Measurements from ENCODE around the gene ANKFN1.

Gene ANKFN1

DNA sequence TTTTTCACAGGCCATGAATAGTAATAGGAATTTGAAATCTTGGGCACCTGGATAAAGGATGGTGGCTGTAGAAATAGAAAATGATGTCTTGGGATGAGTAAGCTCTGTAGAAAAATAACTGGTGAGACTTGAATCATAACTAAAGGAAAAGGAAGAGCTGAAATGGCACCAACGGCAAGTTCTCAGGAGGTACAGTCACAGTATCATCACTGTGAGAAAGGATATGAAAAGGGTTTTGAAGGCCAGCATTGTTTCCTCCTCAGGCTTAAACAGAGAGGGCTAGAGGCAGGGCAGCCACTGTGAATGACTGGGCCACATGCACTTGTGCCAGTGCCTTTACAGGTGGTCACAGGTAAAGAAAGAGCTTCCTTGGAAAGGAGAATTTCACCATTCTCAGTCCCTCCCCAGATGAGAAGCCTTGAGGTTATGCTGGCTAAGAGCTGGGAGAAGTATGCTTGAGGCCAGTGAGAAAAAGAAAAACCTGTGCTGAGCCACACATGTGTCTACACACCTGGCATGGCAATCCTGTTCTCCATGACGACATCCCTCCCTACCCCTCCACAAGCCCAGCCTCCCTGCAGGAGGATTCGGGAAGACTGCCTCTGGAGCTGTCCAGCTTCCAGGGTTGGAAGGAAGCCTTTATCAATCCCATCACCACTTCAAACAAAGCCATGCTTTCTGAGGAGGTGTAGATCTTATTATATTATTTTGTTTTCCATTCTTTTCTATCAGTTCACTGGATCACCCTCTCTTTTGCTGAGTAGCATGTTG is 3.8 kb upstream of the ANKFN1 start:
- DNase-seq: no peak

DNA sequence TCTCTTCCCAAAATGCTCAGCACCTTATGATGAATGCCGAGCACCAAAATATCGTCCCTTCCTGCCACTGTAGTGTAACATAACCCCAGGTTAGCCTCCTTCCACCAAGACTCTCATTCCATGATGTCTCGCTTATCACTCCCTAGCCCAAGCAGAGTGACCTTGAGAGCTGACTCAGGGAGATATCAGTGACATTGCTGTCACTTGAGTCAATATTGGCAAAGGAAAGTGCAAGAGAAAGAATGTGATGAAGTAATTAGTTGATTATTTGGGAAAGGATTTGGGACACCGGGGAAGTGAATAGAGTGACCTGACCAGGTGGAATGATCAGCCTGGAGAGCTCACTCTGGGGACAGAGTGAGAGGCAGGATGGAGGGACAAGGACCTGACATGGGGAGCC is 2.6 kb upstream of the ANKFN1 start:
- DNase-seq: no peak

DNA sequence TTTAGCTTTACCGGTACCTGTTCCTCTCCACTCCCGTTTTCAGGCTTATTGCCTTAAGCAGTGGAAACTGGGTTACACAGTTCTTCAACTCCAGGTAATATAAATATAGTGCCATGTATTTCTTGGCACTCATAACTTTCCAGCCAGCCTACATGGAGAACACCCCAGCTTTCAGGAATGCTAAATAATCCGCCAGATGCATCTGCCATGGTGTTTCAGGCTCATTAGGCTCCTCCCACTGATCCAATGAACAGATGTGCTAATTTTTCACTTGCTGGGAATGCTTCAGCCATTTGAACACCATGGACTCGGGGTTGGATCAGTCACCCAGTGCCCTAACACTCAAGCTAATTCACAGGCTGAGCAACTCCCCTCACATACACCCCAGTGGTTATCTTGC is 4.6 kb downstream of the ANKFN1 start:
- no peak for DNase-seq

DNA sequence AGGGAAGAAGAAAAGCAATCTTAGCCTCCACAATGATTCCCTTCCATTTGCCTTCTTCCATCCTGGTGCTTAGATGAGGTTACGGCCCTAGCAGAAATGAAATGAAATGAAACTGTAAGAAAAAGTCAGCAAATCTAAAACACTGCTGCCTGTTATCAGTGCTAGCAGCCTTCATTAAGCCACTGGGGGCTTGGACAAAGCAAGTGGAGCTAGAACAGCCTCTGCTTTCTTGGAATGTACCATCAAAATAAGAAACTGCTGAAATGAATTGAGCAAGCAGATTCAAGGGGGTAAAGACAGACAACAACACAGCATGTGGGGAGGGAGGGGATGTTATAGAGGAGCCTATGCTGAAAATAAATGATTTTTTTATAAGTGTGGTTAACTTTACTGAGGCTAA is 5.1 kb downstream of the ANKFN1 start:
- no peak for DNase-seq

DNA sequence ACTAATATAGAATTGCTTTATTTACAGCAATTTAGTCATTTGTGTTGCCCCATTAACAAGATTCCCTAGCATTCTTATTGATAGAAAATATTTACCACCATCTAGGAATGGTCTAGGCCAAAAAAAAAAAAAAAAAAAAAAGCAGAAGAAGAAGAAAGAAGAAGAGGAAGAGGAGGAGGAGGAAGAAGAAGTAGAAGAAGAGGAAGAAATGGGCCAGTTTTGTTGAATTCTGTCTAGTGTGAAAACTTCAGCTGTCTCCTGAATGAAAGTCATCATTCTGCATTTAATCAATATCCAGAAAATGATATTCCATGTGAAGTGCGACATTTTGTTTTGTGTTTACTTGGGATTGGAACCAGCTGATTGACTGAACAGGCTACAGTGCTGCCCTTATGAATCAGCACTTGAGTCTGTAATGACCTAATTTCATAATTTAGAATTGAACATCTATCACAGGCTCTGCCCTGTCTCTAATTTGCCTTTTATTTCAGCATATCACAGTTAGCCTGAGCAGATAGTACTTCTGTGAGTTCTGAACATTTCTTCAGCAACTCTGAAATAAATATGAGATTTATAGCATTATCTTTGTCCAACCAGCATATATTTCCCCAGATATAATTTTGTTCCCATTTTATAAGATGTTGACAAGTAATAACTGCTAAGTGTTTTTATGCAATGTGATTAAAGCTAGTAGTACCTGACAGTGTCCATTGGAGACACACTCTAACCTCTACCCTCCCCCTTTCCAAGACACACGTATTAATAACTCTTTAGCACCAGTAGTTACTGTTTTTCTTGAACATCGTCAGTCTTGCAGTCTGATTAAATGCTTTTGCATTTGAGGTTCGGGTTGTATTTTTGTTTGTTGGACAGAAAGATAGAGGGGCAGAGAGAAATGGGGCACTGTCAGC is 5.9 kb downstream of the ANKFN1 start:
- DNase-seq: no peak

DNA sequence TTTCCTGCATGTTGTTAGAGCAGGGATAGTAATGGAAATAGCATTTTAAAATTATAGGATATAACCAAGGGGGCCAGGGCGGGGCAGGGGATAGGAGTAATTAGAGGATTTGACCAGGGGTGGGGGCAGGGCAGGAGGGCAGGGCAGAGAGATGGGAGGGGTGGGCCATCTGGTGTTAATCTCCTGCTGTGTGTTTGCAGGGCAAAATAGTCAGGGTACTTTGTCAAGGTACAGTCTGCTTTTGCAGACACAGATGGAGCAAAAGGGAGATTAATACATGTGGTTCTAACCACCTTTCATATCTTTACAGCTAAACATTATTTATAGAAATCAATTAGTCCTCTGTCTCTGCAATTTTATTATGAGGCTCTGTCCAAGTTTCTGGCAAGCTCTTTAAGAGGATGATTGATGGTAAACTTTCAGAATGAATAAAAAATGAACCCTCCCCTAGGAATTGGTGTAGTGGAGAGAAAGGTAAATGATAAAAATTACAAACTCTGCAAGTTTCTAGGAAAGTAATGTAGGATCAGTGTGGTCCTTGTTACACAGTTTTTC is 6.6 kb downstream of the ANKFN1 start:
- DNase-seq: no peak

DNA sequence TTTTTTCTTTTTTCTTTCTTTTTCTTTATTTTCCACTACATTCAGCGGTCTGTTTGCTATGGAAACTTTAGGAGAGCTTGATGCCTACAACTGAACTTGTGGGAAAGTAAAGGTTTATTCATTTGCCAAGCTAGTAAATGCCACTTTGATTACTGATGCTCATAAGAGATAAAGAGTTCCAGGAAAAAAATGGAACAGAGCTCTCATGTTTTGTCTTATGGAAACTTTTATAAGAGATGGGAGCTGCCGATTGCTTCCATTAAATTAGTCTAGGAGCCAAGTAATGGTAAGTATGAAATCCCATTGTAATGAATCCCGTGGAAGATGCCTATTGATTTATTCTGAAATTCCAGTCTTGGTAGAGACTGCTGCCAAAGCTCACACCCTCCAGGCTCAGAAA is 7.1 kb downstream of the ANKFN1 start:
- DNase-seq: no peak

DNA sequence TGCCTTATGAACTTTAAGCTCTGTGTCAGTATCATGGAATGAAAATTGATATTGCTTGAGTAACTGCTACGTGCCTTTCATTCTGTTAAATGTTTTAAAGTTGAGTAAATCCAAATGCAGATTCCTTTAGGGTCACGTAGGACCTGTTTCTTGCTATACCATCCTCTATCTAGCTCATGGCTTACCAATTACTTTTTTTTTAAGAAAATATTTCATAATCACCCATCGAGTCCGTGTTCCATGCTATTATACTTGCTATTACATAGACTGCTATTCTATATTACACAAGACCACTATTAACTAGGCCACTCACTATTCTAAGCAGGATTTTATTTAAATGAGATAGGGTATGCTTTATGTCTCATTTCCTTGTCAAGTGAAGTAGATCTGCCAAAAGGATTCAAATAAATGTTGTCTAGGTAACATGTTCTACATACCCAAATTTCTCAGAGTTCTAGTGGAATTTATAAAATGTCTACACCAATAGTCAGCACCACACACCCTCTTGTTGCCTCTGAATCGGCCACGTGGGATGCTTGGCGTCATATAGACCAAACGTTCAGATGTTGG is 11.9 kb downstream of the ANKFN1 start:
- DNase-seq: no peak

DNA sequence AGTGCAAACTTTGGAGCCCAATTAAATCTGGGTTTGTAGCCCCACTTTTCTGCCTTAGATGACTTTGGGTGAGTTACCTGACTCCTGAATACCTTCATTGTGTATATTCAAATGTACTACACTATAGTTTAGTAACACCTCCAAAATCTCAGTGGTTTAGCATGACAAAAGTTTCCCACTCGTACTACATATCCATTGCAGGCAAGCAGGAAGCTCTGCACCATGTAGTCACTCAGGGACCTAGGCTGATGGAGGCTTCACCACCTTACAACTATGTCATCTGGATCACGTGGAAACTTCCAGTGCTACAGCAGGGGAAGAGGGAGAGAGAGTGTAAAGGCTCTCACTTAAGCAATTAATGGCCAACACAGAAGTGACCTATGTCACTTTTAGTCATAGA is 14.2 kb downstream of the ANKFN1 start:
- no peak for DNase-seq

DNA sequence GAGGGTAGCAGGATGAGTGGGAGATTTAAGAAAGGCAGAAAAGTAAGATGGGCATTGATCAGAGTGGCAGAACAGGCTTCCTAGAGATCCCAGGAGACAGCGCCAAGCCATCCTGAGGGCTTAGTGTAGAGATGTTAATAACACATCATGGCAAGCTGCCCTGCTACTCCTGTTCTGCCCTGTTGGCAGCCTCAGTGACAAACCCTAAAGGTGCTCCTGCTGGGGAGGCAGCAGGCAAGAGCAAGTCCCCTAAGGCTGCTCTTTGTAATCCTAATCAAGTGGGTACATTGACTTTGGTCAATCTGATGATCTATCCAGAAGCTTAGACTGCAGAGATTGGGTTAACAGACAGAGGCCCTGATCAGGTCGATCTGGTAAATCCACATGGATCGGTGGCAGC is 16.3 kb downstream of the ANKFN1 start:
- DNase-seq: no peak

DNA sequence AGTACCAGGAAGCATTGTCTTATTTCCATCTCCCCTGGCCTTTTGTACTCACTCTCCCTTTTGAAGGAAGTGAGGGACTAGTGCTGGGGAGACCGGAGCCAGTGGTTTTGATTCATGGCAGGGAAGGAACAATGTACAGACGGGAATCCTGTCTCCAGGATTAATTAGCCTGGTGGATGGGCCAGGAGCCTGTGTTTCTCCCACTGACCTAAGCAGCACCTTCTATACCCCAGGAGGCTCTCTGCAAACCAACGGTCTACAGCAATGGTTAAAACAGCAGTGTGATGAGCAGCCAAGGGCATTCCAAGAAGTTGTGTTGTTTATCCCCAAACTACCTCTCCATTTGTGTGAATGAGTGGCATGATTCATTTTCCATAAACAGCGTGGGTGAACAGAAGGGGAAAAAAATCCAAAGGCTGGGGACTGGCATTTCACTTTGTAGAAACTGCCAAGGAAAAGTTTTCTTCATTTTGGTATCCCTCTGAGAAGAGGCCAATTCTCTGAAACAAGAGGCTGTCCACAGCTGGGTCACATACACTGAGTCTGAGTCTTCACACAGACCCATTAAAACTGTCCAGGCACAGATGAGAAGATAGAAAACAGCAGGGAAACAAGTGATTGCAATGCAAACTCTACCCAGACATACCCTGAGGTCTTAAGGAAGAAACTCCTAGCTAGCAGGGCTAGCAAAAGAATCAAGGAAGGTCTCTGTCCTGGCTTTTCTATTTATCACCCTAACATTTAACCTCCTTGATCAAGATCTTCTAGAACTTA is 18.1 kb downstream of the ANKFN1 start:
- DNase-seq: no peak

DNA sequence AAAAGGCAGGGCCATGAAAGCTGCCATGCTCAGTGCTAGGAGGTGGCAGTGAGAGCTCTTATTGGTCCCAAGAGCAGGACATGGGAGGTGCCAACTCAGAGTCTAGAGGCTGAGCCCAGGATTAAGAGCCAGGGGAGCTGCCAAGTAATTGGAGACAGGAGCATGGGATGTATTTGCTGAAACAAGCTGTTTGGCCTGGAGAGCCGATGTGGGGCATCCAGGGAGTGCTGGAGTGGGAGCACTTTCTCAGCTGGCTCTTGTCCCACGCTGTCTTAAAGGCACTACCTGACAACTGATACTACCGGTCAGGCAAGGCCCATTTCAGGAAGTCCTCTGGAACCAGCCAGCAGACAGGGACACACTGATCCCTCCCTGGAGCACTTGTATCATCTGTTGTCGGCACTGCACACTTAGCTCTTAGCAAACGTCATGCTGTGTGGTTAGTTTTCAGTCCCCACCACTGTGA is 19.3 kb downstream of the ANKFN1 start:
- no peak for DNase-seq

DNA sequence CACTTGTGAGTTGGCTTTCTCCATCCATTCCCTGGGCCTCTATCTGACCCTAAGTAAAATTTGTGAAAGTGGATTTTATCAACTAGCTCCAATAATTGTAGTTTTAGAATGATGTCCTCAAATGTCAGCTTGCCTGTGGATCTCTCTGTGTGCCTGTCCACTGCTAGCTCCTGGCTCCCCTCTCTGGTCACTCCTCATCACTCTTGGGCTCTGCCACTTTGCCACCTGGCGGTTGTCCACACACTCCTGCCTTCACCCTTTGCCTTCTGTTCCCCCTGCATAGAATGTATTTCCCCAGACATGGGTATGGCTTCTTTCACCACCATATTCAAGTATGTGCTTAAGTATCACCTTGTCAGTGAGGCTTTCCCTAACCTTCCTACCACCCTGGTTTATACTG is 19.8 kb downstream of the ANKFN1 start:
- DNase-seq: no peak

DNA sequence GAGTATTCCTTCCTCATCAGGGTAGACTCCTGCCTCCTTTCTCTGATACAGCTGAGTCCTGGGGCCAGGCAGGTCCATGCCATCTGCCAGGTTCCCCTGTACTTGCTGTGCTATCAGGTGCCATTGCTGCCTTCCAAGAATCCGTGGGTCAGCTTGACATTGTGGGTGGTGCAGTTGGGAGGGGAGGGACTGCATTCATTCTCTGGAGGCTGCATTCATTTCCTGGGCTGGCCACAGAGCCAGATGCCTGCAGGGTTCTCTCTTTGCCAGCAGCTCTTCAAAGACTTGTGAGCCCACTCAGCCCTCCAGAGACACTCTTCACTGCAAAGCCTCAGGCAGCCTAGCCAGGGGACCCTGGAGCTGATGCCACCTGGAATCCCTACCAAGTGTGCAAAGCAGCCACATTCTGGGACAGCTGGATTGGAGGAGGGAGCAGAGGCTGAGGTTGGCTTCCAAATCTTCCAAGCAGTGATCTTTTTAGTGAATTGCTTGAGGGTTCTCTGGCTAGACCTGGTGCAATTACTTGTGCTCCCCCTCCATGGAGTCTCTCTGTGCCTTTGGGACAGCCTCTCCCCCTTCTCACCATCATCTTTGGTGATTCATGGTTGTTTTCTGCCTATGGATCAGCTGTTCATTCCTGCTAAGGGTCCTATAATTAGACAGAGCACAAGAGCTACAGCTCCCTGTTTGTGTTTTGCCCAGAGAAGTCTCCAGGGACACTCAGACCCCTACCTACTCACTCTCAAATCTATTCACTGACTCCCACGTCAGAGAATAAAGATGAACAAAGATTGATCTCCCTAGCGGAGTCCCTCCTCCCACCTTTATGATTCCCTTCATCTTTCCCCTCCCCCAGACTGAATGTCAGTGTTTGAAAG is 20.9 kb downstream of the ANKFN1 start:
- no peak for DNase-seq

DNA sequence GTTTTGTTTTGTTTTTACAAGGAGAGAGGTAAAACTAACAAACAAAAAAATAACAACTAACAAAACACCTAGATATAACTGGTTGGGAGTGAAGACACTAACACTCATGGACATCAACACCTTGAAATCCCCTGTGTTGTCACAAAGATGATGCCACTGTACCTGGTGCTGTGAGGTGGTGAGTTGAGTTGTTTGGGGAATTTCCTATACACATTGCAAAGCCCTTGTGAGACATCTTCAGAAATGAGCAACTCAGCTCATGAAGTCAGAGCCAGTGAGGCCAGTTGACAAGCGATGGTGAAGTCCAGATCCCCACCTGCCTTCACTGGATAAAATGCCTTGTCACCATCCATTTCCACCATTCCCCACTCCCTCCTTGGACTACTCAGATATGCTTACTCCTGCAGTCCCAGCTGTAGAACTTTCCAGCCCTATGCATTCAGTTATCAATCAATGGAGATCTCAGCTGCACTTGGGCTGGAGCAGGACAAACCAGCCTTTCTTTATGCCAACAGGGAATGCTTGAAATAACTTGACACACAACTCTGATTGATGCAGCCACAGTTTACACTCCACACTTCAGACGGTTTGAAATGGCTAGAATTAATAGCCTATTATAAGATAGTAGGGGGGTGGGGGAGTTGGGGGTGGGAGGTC is 22.2 kb downstream of the ANKFN1 start:
- no peak for DNase-seq

DNA sequence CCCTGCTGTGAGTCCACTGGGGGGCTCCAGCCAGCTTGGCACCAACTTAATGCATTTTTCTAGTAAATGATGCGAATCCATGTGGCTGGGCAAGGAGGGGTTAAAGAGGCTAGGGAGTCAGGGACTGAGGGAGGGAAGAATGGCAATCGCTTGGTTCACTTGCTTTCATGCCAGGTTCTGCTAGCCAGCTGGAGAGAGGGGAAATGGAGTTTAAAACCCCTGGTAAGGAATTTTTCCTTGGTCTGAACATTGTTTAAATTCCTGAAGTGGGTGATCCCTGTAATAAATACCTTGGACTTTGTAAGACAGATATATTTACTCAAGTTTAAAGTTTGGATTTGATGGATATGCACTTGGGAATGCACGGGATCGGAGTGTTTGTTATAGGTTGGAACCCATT is 22.8 kb downstream of the ANKFN1 start:
- no peak for DNase-seq

DNA sequence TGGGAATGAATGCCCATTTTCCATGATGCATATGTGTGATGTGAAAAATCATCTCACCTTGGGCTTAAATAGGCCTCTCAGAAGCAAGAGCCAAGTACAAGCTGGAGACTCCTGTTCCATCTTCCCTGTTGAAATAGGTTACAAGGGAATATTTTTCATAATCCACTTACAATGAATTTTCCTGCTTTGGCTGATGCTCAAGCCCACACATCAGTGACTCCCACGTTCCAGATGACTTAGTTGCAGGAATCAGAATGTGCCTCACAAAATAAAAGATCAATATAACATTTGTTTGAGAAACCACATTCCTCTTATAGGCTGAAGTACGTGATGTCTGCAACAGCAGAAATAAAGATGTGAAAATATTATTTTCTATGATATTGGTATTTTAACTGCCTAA is 24.1 kb downstream of the ANKFN1 start:
- DNase-seq: no peak

DNA sequence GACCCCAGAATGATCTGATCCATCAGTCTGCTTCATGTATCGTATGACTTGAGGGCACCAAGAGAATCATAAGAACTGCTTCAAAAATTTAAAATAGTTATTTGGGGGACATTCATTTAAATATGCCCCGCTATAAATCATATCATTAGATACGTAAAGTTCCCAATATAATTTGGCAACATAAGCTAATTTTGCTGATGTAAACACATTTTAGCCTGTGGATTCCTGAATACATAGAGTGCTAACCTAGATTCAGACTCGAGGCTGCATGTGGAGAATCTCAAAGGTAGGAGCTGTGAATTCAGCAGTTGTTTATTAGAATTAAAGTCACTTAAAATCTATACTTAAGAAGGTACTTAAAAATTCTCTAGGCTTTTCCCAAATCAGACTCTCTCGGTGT is 24.9 kb downstream of the ANKFN1 start:
- no peak for DNase-seq

DNA sequence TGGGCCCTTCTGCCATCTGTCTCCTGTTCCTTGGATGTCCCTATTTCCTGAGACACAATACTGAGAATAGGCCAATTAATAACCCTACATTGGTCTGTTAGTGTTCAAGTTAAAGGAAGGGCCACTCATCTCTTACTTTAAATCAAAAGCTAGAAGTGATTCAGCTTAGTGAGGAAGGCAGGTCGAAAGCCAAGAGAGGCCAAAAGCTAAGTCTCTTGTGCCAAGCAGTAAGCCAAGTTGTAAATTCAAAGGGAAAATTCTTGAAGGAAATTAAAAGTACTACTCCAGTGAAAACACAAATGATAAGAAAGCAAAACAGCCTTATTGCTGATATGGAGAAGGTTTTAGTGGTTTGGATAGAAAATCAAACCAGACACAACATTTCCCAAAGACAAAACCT is 28.8 kb downstream of the ANKFN1 start:
- DNase-seq: no peak

DNA sequence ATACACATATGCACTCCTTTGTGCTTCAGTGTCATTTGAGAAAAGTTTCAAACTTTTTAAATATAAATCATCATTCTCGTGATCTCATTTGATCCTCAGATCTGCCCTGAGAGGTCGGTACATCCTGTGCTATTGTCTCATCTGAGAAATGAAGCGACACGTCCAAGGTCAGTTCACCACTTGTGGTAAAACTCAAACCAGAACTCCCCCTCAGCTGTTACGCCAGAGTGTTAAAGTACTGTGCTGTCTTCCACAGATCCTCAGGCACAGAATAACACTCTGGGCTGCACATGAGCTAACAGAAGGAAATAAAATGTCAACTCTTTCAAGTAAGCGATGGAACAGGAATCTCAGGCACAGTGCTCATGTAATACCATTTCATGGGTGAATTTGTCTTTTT is 31.4 kb downstream of the ANKFN1 start:
- DNase-seq: no peak

Data from activated CD4-positive, alpha-beta T cell treated with anti-CD3 and anti-CD28 coated beads, Interleukin-2, amount 50 U/mL, for 16 hours (primary cell).